Stimulated activated CD8-positive, alpha-beta memory T cell treated with anti-CD3 and anti-CD28 coated beads, Interleukin-12 subunit alpha, Interleukin-12 subunit beta, amount 100 ng/mL, for 4 hours (primary cell): ENCODE results near the gene CYB561D2.

Experiments used
- DNase-seq: peaks from one replicate; pipeline ENCODE4 v3.0.0-alpha.2; 2020; ENCODE audit warnings: low read depth

CYB561D2 gene

GRCh38 chr3:50323614-50324199, 27.0 kb upstream of the CYB561D2 start:
- DNase-seq, result no peak

- DNase-seq, result peak; percentile 29
Measured at GRCh38 chr3:50324351-50325112, 26.1 kb upstream of the CYB561D2 start.

- no peak for DNase-seq
Measured at GRCh38 chr3:50325113-50325480, 25.6 kb upstream of the CYB561D2 start.

GRCh38 chr3:50325497-50326181, 25.0 kb upstream of the CYB561D2 start:
- no peak for DNase-seq

- DNase-seq, result no peak
Measured at GRCh38 chr3:50326182-50326541, 24.5 kb upstream of the CYB561D2 start.

GRCh38 chr3:50327129-50327528, 23.5 kb upstream of the CYB561D2 start:
- DNase-seq, result no peak

GRCh38 chr3:50327943-50328691, 22.5 kb upstream of the CYB561D2 start, which contains the start of gene TUSC2:
TUSC2 (minus strand) TSS chr3:50328223; CDS start chr3:50328099, 124 bp downstream.
- DNase-seq, result peak; percentile 87

GRCh38 chr3:50330330-50330729, 20.3 kb upstream of the CYB561D2 start:
- DNase-seq, result no peak

- DNase-seq, result no peak
Measured at GRCh38 chr3:50331364-50331907, 19.2 kb upstream of the CYB561D2 start.

GRCh38 chr3:50333744-50334328, 16.8 kb upstream of the CYB561D2 start:
- no peak for DNase-seq

- no peak for DNase-seq
Measured at GRCh38 chr3:50334339-50335075, 16.2 kb upstream of the CYB561D2 start.

GRCh38 chr3:50336452-50337174, 14.0 kb upstream of the CYB561D2 start:
- DNase-seq, result no peak

GRCh38 chr3:50337175-50337861, 13.3 kb upstream of the CYB561D2 start:
- DNase-seq, result peak; percentile 92

GRCh38 chr3:50338965-50339364, 11.7 kb upstream of the CYB561D2 start:
- no peak for DNase-seq

- no peak for DNase-seq
Measured at GRCh38 chr3:50339485-50340146, 11.0 kb upstream of the CYB561D2 start.

- no peak for DNase-seq
Measured at GRCh38 chr3:50340147-50340447, 10.6 kb upstream of the CYB561D2 start.

GRCh38 chr3:50340448-50341329, 10.0 kb upstream of the CYB561D2 start, which contains the start of gene RASSF1:
RASSF1 (minus strand) TSS chr3:50340836; CDS start chr3:50340805, 31 bp downstream.
- DNase-seq, result peak; percentile 48

- DNase-seq, result no peak
Measured at GRCh38 chr3:50341537-50341936, 9.1 kb upstream of the CYB561D2 start.
